Measurements from ENCODE around the gene GNMT. TPM values are rescaled to one million over a fixed set of nuclear protein-coding genes. Genes with fewer than 3 reads are reported as not detected.

GNMT gene
- total and polyA plus RNA-seq, 9 of the 15 experiments (the other 6 are each of a cell fraction or from before 2014, with no cell fraction given) = 0.11 to 0.29 (median 0.15) TPM; not detected in 6

- DNase-seq (ENCODE audit: extremely low read depth in 1 of 4, low spot score in 3 of 4) (no peak), FAIRE-seq (no peak), ATAC-seq (no peak)
- H3K4me2 ChIP-seq (ENCODE audit: insufficient read depth, low read length) = peak overlapping the region; percentile 96
- peaks cover 49% of the 10 kb centered on the region for H3K79me2 ChIP-seq (ENCODE audit: control insufficient read depth, insufficient read depth, low read length)
- ChIA-PET CTCF (ENCODE audit: low intra/inter-chr PET ratio) (no interaction called here), POLR2A (interaction anchor here (0.6 to 3.9 kb wide), 11 partner anchors 10 to 160 kb away, joined by 3 to 23 read pairs (median 4); partner anchors contain the start of genes CNPY3 and PPP2R5D)
- no peaks in the 10 kb centered on the region for H3K9me1 ChIP-seq (ENCODE audit: control insufficient read depth, insufficient read depth, low read length)
- H3K4me1 ChIP-seq (replicated peaks in 1 of 2; ENCODE audit: control insufficient read depth in 2 of 2, insufficient read depth in 2 of 2, low read length in 2 of 2) = peaks cover 29 to 32% of the 10 kb centered on the region in 2 experiments; a peak in 4 of 5 replicates
- H3K36me3 ChIP-seq (ENCODE audit: control insufficient read depth, insufficient read depth, low read length) = peaks cover 71% of the 10 kb centered on the region
- in situ Hi-C loops (cut with MboI) (no loop called here), intact Hi-C loops (cut with micrococcal nuclease) (no loop called here)
- WGBS (ENCODE audit: insufficient coverage, low coverage, missing lambda C conversion rate) = 87% methylated on average over 6 of the region's 6 CpGs
- no TSS peak for BruUV-seq (replicated peaks)
- H3K27me3 ChIP-seq (ENCODE audit: control insufficient read depth in 2 of 2, insufficient read depth in 2 of 2, low read length in 2 of 2) = no peaks in the 10 kb centered on the region
- no peak overlapping the region for H3K27ac ChIP-seq (ENCODE audit: extremely low read depth, low read depth, low read length)
- 0 out of 2 replicates have a peak, but pooled peaks have one; percentile 9 for TF ChIP-seq PHF8 (IDR thresholded peaks at IDR 0.05; ENCODE audit: borderline replicate concordance, low read length)
- TF ChIP-seq PBX2 (CRISPR knock-in tag; IDR thresholded peaks at IDR 0.05; ENCODE audit: low read depth) = no peak
- TF ChIP-seq PBX2 (tag; conservative IDR thresholded peaks at IDR 0.05; ENCODE audit: low read depth) = no peak
- H3K4me3 ChIP-seq = peak overlapping the region; percentile 79
- no peak overlapping the region for H2AFZ ChIP-seq (ENCODE audit: low read depth, low read length)
- H4K20me1 ChIP-seq (replicated peaks; ENCODE audit: control insufficient read depth, insufficient read depth, low read length) = peaks cover 4% of the 10 kb centered on the region; the same call in 1 of the 2 replicates
- H3K9me3 ChIP-seq (replicated peaks; ENCODE audit: control insufficient read depth, insufficient read depth, low read depth, low read length) = no peaks in the 10 kb centered on the region
- peak overlapping the region; percentile 66 to 76; a peak in 3 of 4 replicates for H3K9ac ChIP-seq (ENCODE audit: insufficient read depth in 1 of 2, low read depth in 2 of 2, low read length in 2 of 2)
Measured at GRCh38 chr6:43012364-43012763, 51.8 kb downstream of the GNMT start.

Data from K562 (cell line).